GM19023 (cell line): ENCODE data around the gene ZNF571.

ENCODE experiments used
- ATAC-seq: cut with Tn5 transposase; IDR thresholded peaks from one replicate; pipeline ENCODE4 v1.9.1; 2021; ENCODE audit warnings: mild to moderate bottlenecking, moderate library complexity; ENCODE audit not compliant: unreplicated experiment

Gene ZNF571

GRCh38 chr19:37594304-37594981 is at the start of gene ZNF571, which contains the start of gene ZNF540:
Gene ZNF571, minus strand, starts transcription at chr19:37594792. Its CDS starts 8,116 bp downstream, at chr19:37586676.
Gene ZNF540, plus strand, starts transcription at chr19:37594876. Its CDS starts 3,572 bp downstream, at chr19:37598448.
- peak; percentile 98 for ATAC-seq

- no peak for ATAC-seq
These were observed 40.8 kb upstream of the ZNF571 start for GRCh38 chr19:37635076-37636056.

GRCh38 chr19:37594982-37595382 is 390 bp upstream of the ZNF571 start:
- ATAC-seq: peak; percentile 29

- no peak for ATAC-seq
These were observed 642 bp downstream of the ZNF571 start for GRCh38 chr19:37593996-37594303.

- ATAC-seq: no peak
These were observed 11.3 kb downstream of the ZNF571 start for GRCh38 chr19:37583340-37583739.

GRCh38 chr19:37572203-37572602 is 22.4 kb downstream of the ZNF571 start:
- ATAC-seq: no peak

GRCh38 chr19:37565370-37565669 is 29.3 kb downstream of the ZNF571 start:
- no peak for ATAC-seq

- ATAC-seq: no peak
These were observed 29.8 kb downstream of the ZNF571 start for GRCh38 chr19:37564624-37565369.

- ATAC-seq: no peak
These were observed 31.1 kb downstream of the ZNF571 start for GRCh38 chr19:37563518-37563917.

- ATAC-seq: no peak
These were observed 43.2 kb downstream of the ZNF571 start for GRCh38 chr19:37551129-37551993.

- ATAC-seq: no peak
These were observed 57.1 kb downstream of the ZNF571 start for GRCh38 chr19:37537391-37537947.

GRCh38 chr19:37519890-37520289 is 74.7 kb downstream of the ZNF571 start:
- ATAC-seq: no peak
